ENCODE data around the gene NELL2.
A peak's percentile ranks its signal among the peaks of the same experiment; 100 is the strongest.

The NELL2 gene

GRCh38 chr12:44674875-44675274, 201.2 kb downstream of the NELL2 start:
- no peak for DNase-seq

- no peak for DNase-seq
Observed at GRCh38 chr12:44673811-44674210, 202.3 kb downstream of the NELL2 start.

- DNase-seq, result no peak
Observed at GRCh38 chr12:44672042-44672441, 204.1 kb downstream of the NELL2 start.

DNA sequence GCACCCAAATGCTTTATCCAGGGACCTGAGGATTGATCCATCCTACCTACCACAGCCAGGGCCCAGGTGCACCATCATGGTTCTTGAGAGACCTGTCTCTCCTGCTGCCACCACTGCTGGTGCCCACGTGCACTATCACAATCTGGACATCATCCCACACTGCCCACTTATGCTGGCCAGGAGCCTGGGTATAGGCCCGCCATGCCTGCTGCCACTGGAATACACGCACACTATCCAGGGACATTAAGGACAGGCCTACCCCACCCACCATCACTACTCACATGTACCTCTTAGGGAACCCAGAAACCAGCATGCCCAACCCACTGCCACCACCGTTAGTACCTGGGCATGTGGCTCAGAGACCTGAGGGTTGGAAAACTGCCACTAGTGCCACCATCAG, 207.7 kb downstream of the NELL2 start:
- DNase-seq, result no peak

DNA sequence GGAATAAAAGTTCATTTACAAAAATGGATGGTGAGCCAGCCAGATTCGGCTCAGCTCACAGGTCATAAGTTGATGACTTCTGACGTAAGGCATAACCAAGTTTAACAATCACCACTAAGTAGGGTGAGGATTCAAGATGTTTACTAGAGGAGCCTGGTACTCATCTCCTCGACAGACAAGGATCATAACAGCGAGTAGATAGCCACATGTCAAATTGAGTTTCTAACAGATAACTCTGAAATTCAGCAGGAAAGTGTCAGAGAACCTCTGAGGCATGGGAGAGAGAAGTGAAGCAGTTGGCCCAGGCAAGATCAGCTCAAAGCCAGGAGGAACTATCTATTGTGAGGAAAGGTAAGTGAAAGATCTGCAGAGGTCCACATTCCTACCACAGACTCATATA, 208.7 kb downstream of the NELL2 start:
- no peak for DNase-seq

GRCh38 chr12:44663291-44663690, 212.8 kb downstream of the NELL2 start:
- DNase-seq, result no peak

GRCh38 chr12:44655846-44656245, 220.3 kb downstream of the NELL2 start:
- DNase-seq, result no peak

GRCh38 chr12:44654646-44655639, 221.2 kb downstream of the NELL2 start:
- peak; percentile 65 for DNase-seq

GRCh38 chr12:44653861-44654527, 222.1 kb downstream of the NELL2 start:
- no peak for DNase-seq

DNA sequence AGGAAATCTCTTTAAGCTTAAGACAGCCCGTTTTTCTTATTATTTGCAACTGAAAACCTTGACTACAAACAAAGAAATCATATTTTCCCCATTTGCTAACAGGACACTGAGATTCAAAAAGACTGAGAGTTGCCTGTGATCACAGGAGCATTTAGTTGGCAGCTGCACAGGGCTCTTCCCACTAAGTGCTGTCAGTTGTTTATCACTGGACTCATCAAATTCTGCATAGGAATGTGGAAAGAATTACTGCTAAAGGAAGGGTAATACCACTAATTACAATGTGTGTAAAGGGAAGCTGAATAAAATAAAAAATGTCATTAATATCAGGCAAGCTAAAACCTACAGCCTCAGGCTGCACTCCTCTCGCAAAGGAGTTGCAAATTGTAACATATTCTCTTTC, 226.4 kb downstream of the NELL2 start:
- DNase-seq, result no peak

DNA sequence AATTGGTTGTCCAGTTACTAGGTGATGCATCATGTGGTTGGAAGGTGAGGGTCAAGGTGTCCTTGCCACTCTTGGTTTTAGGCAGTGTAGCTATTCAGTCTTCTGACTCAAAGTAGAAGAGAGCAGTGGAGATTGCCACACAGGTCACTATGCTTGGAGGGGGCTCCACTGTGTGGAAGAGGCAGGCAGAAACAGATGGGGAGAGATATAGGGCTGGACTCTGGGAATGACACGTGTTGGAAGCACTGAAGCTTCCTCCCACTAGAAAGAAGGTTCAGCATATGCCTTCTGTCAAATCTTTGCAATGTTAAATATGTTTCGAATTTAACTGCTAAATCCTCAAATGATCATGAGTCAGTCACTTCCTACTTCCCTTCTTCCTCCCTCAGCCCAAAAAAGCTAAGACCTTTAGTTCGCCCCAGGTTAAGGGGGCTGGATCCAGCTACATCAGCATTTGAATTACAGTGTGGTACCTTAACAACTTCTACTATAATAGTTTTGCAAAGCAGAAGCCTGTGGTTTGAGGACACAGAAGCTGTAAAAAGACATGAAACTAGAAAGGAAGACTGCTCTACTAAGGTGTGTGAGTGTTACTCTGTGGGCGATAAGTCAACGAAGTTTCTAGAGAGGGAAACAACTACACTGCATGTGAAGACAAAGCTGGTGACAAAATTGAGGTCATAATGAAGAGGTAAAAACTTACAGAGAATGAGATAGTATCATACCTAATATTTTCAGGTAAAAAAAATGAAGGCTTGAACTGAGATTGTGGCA, 228.0 kb downstream of the NELL2 start:
- DNase-seq, result no peak

DNA sequence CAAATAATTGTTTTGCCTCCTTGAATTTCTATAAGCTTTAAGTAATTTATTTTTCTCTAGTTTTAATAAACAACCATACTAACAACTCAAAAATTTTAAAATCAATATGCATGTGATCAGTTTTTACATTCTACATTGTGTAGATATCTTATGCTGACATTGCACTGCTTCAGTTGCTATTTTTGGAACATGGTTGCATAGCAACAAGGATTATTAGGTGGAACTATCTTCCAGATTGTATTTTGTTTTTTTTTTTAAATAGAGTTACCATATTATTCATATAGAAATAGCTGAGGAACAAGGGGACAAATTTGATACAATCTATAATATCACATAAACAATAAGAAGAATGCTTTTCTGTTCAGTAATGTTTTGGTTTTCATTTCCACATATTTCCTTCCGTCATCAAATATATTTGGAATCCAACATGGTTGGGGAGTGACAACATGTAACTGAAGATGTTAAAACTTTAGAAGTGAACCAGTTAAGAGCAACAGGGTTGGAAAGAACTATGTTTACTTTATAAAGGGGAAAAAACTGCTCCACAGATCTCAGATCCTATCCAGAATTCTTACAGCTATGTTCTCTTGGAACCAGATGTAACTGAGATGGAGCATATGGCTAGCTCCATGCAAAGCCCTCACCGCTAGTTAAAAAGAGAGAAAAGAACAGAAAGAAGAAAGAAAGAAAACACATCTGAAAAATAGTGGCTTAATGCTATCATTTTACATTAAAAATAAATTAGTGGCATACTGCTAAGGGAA, 235.5 kb downstream of the NELL2 start:
- no peak for DNase-seq

- DNase-seq, result no peak
Observed at GRCh38 chr12:44637875-44638274, 238.2 kb downstream of the NELL2 start.

GRCh38 chr12:44628180-44628579, 247.9 kb downstream of the NELL2 start:
- DNase-seq, result peak; percentile 65

DNA sequence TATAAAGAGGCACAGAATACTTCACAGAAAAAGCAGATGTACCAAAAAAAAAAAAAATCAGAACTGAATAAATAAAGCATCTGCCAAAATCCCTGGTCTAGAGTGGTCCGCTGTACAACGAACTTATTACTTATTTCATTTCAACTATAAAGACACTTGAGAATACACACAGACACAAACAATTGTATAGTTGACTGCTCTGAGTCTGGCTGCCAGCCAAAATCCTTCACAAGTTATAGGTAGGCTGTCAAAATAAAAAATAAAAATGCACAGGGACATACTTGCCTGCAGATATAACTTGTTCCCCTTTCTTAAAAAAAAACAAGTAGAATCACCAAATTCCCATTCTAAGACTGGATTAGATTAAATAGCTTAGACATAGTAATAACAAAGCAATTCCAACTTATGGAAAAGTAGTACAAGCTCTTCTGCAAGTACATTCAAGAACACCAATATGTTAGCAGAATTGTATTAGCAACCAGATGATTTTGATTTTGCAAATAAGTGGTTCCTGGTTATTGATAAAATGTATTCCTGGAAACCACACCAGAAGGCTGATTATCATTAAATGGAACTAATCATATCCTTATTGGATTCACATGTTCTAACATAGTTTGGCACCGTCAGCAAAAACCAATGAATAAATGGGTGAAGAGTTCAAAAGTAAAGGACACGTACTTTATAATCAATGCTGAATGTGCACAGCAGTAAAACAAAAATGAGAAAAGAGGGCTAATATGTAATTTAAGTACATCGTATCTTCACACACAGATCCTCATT, 248.5 kb downstream of the NELL2 start:
- DNase-seq, result no peak

DNA sequence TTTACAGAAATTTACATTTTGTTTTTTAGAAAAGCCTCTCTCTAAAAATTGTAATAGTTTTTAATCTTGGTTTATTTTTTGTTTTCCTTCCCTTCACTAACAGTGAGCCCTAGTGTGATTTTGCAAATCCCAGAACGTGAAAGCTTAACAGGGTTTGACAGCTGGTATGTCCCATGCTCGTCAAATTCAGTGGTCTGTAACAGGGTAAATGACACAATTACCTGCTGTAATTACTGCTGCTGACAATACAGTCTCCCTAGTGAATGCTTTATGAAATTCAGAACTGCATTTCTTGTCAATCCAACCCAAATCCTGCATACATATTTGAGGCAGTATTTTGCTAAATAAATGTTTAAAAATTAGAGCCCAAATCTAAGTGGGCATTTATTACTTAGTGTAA, 249.2 kb downstream of the NELL2 start:
- peak; percentile 79 for DNase-seq

DNA sequence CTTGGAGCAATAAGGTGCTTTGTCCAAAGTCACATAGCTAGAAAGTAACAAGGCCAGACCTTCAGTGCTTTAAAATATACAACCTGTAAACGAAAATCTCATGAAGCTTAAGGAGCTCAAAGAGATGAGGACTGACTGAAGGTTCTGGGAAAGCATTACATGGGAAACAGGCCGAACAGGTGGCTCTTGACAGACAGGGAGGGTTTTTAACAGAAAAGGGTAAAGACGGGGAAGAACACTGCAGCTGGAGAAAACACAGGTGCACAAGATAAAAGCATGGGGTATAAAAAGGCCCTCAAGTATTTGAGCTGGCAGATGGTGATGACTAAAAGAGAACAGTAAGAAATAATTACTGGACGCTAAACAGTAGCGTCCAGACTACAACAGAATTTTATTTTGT, 257.2 kb downstream of the NELL2 start:
- peak; percentile 74 for DNase-seq

DNA sequence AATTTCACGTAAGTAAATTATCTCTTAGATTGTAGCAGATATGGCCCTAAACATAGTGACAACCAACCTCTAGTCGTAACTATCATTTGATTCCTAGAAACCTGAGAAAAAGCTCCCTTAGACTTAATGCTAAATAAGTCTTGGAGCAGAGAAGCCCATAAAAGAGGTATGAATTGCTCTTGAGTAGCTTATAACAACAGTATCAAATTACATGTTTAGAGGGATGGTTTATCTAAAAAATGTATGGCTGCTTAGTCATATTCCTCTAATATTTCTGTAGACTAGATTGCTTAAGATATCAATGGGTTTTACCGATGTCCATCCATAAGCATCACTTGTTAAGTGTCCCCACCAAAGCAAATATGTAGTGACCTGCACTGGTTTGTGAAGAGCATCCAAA, 259.7 kb downstream of the NELL2 start:
- DNase-seq, result no peak

DNA sequence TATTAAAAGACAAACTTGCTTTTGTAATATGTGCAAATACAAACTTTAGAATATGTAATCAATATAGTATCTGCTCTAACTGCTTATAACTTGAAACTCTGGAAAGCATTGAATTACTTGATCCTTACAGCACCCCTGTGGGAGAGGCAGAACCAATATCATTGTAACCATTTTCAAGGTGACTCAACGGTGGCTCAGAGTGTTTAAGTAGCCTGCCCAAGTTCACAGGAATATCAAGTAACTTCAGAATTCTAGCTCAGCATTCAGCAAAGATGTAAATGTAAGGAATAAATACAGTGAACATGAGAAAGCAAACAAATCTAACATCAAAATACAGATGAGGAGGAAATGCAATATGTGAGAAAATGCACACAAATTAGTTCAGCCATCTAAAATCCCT, 264.6 kb downstream of the NELL2 start:
- DNase-seq, result no peak

DNA sequence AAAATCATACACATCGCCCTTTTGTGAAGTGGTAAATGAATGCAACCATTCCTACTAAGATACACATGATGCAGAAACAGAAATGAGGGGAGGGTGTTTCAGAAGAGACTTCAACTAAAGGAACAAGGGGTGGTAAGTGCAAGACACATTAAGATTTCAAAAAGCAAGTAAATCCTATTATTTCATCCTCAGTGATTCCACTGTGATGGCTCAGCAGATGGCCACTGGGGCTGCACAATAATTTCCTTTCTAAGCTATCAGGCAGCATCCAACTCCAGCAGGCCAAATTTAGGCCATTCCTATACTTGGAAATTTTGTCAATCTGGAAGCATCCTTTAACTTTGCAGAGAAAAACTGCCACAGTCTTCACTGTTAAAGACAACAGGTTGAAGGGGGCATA, 272.4 kb downstream of the NELL2 start:
- peak; percentile 90 for DNase-seq

DNA sequence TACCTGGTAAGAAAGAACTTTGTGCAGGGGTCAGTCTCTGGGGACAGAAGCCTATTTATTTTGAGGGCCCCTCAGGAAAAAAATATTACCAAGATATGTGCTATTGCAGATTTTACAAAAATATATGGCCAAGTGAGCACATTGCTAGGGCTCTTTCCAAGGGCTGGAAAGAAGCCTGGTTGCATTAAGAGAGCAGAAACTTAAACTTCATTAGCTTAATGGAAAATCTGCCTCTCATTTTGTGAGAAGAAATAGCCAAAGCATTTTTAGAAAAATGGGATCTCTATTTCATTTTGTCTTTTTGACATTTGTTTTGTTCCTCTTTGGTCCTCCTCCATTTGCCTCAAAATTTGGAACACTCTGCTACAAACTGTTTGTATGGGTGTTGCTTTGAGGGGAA, 283.5 kb downstream of the NELL2 start:
- DNase-seq, result no peak

- DNase-seq, result no peak
Observed at GRCh38 chr12:44589697-44590096, 286.4 kb downstream of the NELL2 start.
